Fibroblast of pulmonary artery (primary cell): ENCODE measurements around the gene STAC3.

Experiments
- DNase-seq: peaks from one replicate; pipeline ENCODE4 v3.0.0-alpha.2; 2010; ENCODE audit warnings: low read depth
- H3K4me3 ChIP-seq: replicated peaks from 2 replicates; pipeline ENCODE4 v1.5.1; 2011; ENCODE audit warnings: low read depth, mild to moderate bottlenecking, control low read depth, low read length, moderate library complexity
- TF ChIP-seq, protein P1 (sequence below): IDR thresholded peaks from 2 replicates; pipeline ENCODE4 v1.5.1; 2011; ENCODE audit warnings: mild to moderate bottlenecking, control low read depth, low read length, inconsistent platforms; ENCODE audit errors: missing control alignments

Gene STAC3

GRCh38 chr12:57224278-57224972 is 26.6 kb downstream of the STAC3 start:
- DNase-seq, result no peak
- no peak overlapping the region for H3K4me3 ChIP-seq
- TF ChIP-seq, protein P1, sequence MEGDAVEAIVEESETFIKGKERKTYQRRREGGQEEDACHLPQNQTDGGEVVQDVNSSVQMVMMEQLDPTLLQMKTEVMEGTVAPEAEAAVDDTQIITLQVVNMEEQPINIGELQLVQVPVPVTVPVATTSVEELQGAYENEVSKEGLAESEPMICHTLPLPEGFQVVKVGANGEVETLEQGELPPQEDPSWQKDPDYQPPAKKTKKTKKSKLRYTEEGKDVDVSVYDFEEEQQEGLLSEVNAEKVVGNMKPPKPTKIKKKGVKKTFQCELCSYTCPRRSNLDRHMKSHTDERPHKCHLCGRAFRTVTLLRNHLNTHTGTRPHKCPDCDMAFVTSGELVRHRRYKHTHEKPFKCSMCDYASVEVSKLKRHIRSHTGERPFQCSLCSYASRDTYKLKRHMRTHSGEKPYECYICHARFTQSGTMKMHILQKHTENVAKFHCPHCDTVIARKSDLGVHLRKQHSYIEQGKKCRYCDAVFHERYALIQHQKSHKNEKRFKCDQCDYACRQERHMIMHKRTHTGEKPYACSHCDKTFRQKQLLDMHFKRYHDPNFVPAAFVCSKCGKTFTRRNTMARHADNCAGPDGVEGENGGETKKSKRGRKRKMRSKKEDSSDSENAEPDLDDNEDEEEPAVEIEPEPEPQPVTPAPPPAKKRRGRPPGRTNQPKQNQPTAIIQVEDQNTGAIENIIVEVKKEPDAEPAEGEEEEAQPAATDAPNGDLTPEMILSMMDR, result no peak

- TF ChIP-seq, protein P1, result no peak
- DNase-seq, result no peak
- no peak overlapping the region for H3K4me3 ChIP-seq
These were observed 27.5 kb downstream of the STAC3 start for GRCh38 chr12:57223191-57224165.

DNA sequence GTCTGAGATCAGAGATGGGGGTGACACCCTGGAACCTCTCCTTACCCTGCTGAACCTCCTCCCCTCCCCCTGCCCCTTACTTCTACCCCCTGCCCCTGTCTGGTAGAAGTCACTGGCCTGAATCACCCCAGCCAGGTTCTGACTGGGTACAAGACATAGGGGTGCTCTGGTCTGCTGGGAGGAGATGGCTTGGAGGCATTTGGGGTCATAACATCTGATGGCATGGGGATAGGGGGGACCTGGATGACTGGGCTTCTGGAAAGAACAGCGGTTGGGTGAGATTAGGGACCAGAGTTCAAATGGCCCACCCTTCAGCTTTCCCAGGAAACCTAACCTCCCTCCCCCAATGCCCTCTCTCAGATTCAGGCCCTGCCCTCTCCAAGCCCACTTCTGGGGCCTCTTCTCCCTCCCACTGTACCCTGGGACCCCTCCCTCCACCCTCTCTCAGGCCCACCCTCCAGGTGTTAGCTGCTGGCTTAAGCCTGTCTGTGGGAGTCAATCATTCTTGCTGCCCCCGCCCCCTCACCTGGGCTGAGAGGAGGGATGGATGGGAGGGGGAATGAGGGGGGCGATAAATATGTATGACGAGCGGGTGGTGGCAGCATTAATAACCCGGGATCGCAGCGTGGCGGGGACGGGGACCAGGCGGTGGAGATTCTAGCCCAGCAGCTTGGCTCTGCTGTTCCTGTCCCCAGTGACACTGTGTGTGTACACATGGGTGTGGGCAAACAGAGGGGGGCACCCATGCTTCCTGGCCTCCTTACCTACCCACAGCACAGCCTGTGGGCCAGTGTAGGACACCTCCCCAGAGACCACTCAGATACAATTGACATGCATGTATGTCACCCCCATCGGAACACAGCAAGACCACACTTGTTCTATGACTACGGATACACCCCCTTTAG is 28.4 kb downstream of the STAC3 start:
- no peak for DNase-seq
- H3K4me3 ChIP-seq, result no peak overlapping the region
- TF ChIP-seq, protein P1, result no peak

GRCh38 chr12:57221169-57221917 is 29.6 kb downstream of the STAC3 start:
- TF ChIP-seq, protein P1, result no peak

GRCh38 chr12:57220770-57221168 is 30.2 kb downstream of the STAC3 start:
- no peak for DNase-seq
- H3K4me3 ChIP-seq, result no peak overlapping the region
- TF ChIP-seq, protein P1, result no peak

More at GRCh38 chr12:57221169-57221917, 29.6 kb downstream of the STAC3 start:
- H3K4me3 ChIP-seq, result no peak overlapping the region
- no peak for DNase-seq
